ENCODE data around the gene PCNX2. TPM values are rescaled to one million over a fixed set of nuclear protein-coding genes. Genes with fewer than 3 reads are reported as not detected.

The PCNX2 gene
- total and polyA plus RNA-seq, 2 donors (not counting 3 experiments of a cell fraction or from before 2014, with no cell fraction given) = 6.6 to 11.0 TPM

DNA sequence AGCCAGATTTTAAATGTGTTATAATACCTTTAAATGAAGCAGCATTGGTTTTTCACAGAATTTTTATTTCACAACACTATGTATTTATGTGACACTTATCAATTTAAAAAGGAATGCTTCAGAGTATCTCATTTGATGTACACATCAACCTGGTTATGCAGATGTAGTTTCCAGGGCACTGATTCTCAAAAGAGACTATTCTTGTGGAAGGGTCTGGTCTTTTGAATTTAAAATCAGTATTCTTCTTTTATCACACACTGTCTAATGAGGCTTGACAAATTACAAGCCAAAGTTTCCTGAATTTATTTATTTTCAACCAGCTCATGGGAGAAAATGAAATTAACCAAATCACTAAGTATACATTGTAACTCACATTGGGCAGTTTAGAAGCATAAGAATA is 257.7 kb downstream of the PCNX2 start:
- no peak for FAIRE-seq
- Histone ChIP-seq H3K9ac (replicated peaks; ENCODE audit: extremely low read depth, insufficient read depth, low read length) (no peak overlapping the region), H3K27ac (ENCODE audit: insufficient read depth, low read depth, low read length) (no peak overlapping the region), H3K36me3 (ENCODE audit: control insufficient read depth in 2 of 2, extremely low read depth in 1 of 2, insufficient read depth in 2 of 2, low read length in 2 of 2) (no peaks in the 10 kb centered on the region), H3K79me2 (ENCODE audit: control insufficient read depth, insufficient read depth, low read length) (no peaks in the 10 kb centered on the region), H3K9me3 (replicated peaks; ENCODE audit: control insufficient read depth, insufficient read depth, low read length) (no peaks in the 10 kb centered on the region), H3K4me2 (ENCODE audit: insufficient read depth, low read length) (no peak overlapping the region), H3K4me3 (replicated peaks in 1 of 3; ENCODE audit: insufficient read depth in 1 of 3, low read depth in 1 of 3, low read length in 3 of 3) (no peak overlapping the region), H3K9me1 (replicated peaks; ENCODE audit: control insufficient read depth, extremely low read depth, insufficient read depth, low read length) (no peaks in the 10 kb centered on the region), H2AFZ (ENCODE audit: low read depth, low read length) (no peak overlapping the region), H3K27me3 (ENCODE audit: control insufficient read depth in 2 of 2, insufficient read depth in 2 of 2, low read length in 2 of 2) (no peaks in the 10 kb centered on the region), H4K20me1 (replicated peaks; ENCODE audit: control insufficient read depth, extremely low read depth, insufficient read depth, low read length) (no peaks in the 10 kb centered on the region), H3K4me1 (ENCODE audit: control insufficient read depth, extremely low read depth, insufficient read depth, low read length) (no peaks in the 10 kb centered on the region)
- no peak for TF ChIP-seq EZH2 (IDR thresholded peaks at IDR 0.05; ENCODE audit: borderline replicate concordance, low read depth, low read length, severe bottlenecking)
- no peak for TF ChIP-seq POLR2AphosphoS5 (IDR thresholded peaks at IDR 0.05; ENCODE audit: insufficient read depth, low read depth, low read length)
- TF ChIP-seq, protein P1, sequence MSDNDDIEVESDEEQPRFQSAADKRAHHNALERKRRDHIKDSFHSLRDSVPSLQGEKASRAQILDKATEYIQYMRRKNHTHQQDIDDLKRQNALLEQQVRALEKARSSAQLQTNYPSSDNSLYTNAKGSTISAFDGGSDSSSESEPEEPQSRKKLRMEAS (IDR thresholded peaks at IDR 0.05; ENCODE audit: insufficient read depth, insufficient read length) = no peak
- TF ChIP-seq FOS (IDR thresholded peaks at IDR 0.05; ENCODE audit: borderline replicate concordance, insufficient read depth, low read length) = no peak
- TF ChIP-seq, protein P2, sequence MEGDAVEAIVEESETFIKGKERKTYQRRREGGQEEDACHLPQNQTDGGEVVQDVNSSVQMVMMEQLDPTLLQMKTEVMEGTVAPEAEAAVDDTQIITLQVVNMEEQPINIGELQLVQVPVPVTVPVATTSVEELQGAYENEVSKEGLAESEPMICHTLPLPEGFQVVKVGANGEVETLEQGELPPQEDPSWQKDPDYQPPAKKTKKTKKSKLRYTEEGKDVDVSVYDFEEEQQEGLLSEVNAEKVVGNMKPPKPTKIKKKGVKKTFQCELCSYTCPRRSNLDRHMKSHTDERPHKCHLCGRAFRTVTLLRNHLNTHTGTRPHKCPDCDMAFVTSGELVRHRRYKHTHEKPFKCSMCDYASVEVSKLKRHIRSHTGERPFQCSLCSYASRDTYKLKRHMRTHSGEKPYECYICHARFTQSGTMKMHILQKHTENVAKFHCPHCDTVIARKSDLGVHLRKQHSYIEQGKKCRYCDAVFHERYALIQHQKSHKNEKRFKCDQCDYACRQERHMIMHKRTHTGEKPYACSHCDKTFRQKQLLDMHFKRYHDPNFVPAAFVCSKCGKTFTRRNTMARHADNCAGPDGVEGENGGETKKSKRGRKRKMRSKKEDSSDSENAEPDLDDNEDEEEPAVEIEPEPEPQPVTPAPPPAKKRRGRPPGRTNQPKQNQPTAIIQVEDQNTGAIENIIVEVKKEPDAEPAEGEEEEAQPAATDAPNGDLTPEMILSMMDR (IDR thresholded peaks at IDR 0.05; ENCODE audit: extremely low read depth in 1 of 2, insufficient read depth in 1 of 2, low read depth in 1 of 2, low read length in 2 of 2) = no peak
- no peak for TF ChIP-seq JUN (IDR thresholded peaks at IDR 0.05; ENCODE audit: borderline replicate concordance, insufficient read depth, insufficient read length, low read depth)
- TF ChIP-seq GATA2 (IDR thresholded peaks at IDR 0.05; ENCODE audit: insufficient read depth, insufficient read length, low read depth, low read length) = no peak
- TF ChIP-seq POLR2A (IDR thresholded peaks at IDR 0.05; ENCODE audit: low read depth, low read length) = no peak
- TF ChIP-seq MYC (IDR thresholded peaks at IDR 0.05; ENCODE audit: low read depth, low read length) = no peak
- intact Hi-C loops (cut with micrococcal nuclease) (no loop called here), dilution Hi-C loops (cut with MboI; ENCODE audit: extremely low pct_ligation_motif_present, low sequenced_read_pairs) (no loop called here)
- ChIA-PET POLR2A (no interaction called here), CTCF (no interaction called here)
- no peak for DNase-seq (ENCODE audit: low read depth, low spot score)
- BruUV-seq (replicated peaks) = no TSS peak
